ENCODE measurements around the gene ICAM4. TPM values are rescaled to one million over a fixed set of nuclear protein-coding genes. Genes with fewer than 3 reads are reported as not detected.

ICAM4 gene
- total and polyA plus RNA-seq, 2 donors (not counting 3 experiments of a cell fraction or from before 2014, with no cell fraction given) = 0.44 to 0.49 TPM

DNA sequence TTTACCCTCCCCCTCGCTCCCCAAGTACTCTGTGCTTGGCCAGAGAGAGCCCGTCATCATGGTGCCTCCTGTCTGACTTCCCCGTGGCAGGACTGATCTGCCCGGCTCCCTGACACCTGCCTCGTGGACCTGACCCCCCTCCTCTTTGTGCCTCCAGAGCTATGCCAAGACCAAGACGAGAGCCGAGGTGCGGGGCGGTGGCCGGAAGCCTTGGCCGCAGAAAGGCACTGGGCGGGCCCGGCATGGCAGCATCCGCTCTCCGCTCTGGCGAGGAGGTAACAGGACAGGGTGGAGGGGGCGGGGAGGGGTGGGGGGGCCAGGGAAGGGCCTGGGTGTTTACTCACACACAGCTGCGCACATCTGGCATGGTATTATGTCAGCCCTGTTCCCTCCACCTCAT is 30.2 kb upstream of the ICAM4 start:
- TF ChIP-seq POLR2A (IDR thresholded peaks at IDR 0.05; ENCODE audit: low read depth, low read length) = no peak
- no peak for TF ChIP-seq MYC (IDR thresholded peaks at IDR 0.05; ENCODE audit: low read depth, low read length)
- TF ChIP-seq JUN (IDR thresholded peaks at IDR 0.05; ENCODE audit: borderline replicate concordance, insufficient read depth, insufficient read length, low read depth) = no peak
- TF ChIP-seq, protein P1, sequence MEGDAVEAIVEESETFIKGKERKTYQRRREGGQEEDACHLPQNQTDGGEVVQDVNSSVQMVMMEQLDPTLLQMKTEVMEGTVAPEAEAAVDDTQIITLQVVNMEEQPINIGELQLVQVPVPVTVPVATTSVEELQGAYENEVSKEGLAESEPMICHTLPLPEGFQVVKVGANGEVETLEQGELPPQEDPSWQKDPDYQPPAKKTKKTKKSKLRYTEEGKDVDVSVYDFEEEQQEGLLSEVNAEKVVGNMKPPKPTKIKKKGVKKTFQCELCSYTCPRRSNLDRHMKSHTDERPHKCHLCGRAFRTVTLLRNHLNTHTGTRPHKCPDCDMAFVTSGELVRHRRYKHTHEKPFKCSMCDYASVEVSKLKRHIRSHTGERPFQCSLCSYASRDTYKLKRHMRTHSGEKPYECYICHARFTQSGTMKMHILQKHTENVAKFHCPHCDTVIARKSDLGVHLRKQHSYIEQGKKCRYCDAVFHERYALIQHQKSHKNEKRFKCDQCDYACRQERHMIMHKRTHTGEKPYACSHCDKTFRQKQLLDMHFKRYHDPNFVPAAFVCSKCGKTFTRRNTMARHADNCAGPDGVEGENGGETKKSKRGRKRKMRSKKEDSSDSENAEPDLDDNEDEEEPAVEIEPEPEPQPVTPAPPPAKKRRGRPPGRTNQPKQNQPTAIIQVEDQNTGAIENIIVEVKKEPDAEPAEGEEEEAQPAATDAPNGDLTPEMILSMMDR (IDR thresholded peaks at IDR 0.05; ENCODE audit: extremely low read depth in 1 of 2, insufficient read depth in 1 of 2, low read depth in 1 of 2, low read length in 2 of 2) = no peak
- TF ChIP-seq POLR2AphosphoS5 (IDR thresholded peaks at IDR 0.05; ENCODE audit: insufficient read depth, low read depth, low read length) = no peak
- TF ChIP-seq EZH2 (IDR thresholded peaks at IDR 0.05; ENCODE audit: borderline replicate concordance, low read depth, low read length, severe bottlenecking) = no peak
- no peak for TF ChIP-seq FOS (IDR thresholded peaks at IDR 0.05; ENCODE audit: borderline replicate concordance, insufficient read depth, low read length)
- TF ChIP-seq, protein P2, sequence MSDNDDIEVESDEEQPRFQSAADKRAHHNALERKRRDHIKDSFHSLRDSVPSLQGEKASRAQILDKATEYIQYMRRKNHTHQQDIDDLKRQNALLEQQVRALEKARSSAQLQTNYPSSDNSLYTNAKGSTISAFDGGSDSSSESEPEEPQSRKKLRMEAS (IDR thresholded peaks at IDR 0.05; ENCODE audit: insufficient read depth, insufficient read length) = no peak
- no peak for TF ChIP-seq GATA2 (IDR thresholded peaks at IDR 0.05; ENCODE audit: insufficient read depth, insufficient read length, low read depth, low read length)
- Histone ChIP-seq H3K27me3 (ENCODE audit: control insufficient read depth in 2 of 2, insufficient read depth in 2 of 2, low read length in 2 of 2) (no peaks in the 10 kb centered on the region), H3K4me3 (replicated peaks in 1 of 3; ENCODE audit: insufficient read depth in 1 of 3, low read depth in 1 of 3, low read length in 3 of 3) (no peak overlapping the region), H3K9me1 (replicated peaks; ENCODE audit: control insufficient read depth, extremely low read depth, insufficient read depth, low read length) (no peaks in the 10 kb centered on the region), H3K27ac (ENCODE audit: insufficient read depth, low read depth, low read length) (no peak overlapping the region), H3K4me1 (ENCODE audit: control insufficient read depth, extremely low read depth, insufficient read depth, low read length) (peaks cover 8% of the 10 kb centered on the region), H3K4me2 (ENCODE audit: insufficient read depth, low read length) (no peak overlapping the region), H2AFZ (ENCODE audit: low read depth, low read length) (no peak overlapping the region), H3K36me3 (ENCODE audit: control insufficient read depth in 2 of 2, extremely low read depth in 1 of 2, insufficient read depth in 2 of 2, low read length in 2 of 2) (peaks cover 6 to 18% of the 10 kb centered on the region in 2 experiments), H4K20me1 (replicated peaks; ENCODE audit: control insufficient read depth, extremely low read depth, insufficient read depth, low read length) (no peaks in the 10 kb centered on the region), H3K79me2 (ENCODE audit: control insufficient read depth, insufficient read depth, low read length) (peaks cover 19% of the 10 kb centered on the region), H3K9me3 (replicated peaks; ENCODE audit: control insufficient read depth, insufficient read depth, low read length) (no peaks in the 10 kb centered on the region), H3K9ac (replicated peaks; ENCODE audit: extremely low read depth, insufficient read depth, low read length) (no peak overlapping the region)
- ChIA-PET CTCF (interaction anchor here (0.6 to 10.0 kb wide), 4 partner anchors 13 to 160 kb away, joined by 3 to 606 read pairs (median 65); partner anchors contain the start of gene ICAM1), POLR2A (no interaction called here)
- FAIRE-seq = no peak
- no TSS peak for BruUV-seq (replicated peaks)
- dilution Hi-C loops (cut with MboI; ENCODE audit: extremely low pct_ligation_motif_present, low sequenced_read_pairs) = no loop called here
- intact Hi-C loops (cut with micrococcal nuclease) = no loop called here
- DNase-seq (ENCODE audit: low read depth, low spot score) = no peak
